ENCODE measurements around the gene CCDC169.

Gene CCDC169

DNA sequence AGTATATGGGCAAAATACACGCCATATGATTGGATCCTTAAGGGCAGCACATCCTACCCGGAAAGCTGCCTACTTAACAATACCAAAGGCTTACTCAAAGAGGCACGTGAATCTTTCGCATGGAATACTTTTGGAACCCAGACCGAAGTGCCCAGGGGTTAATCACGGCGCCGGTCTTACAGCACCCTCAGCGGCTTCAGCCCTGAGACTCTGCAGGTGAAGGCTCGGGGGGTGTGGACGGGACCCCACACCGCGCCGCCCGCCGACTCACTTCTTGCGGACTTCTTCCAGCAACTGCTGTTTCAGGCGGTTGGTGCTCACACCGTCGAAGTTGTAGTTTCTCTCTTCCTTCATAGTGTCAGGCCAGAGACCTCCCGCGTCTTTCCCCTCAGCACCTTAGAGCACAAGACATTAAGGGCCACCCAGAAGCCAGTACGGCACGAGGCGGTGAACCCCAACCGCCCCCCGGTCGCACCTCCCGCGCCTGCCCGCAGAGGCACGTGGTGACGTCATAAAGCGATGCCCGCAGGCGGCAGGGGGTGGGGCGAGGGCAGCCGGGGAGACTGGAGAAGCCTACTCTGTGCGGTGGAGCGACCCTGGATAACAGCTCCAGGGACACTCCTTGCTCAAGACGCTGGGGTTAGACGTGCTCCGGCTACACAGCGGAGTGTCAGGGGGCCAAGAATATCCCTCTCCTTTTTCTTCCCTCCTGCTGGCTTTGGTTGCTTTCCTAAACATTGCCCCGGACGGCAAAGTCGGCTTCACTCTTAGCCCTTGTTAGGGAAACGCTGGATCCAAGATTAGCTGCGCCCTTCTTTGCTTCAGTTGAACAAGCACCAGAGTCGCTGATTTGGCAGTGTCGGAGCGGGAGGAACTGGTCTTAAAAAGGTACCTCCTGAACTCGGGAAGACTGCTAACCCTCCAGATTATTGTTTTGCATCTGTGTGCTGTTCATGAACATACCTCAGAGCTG lies at the start of gene CCDC169 (continued):
- TF ChIP-seq, protein P1, sequence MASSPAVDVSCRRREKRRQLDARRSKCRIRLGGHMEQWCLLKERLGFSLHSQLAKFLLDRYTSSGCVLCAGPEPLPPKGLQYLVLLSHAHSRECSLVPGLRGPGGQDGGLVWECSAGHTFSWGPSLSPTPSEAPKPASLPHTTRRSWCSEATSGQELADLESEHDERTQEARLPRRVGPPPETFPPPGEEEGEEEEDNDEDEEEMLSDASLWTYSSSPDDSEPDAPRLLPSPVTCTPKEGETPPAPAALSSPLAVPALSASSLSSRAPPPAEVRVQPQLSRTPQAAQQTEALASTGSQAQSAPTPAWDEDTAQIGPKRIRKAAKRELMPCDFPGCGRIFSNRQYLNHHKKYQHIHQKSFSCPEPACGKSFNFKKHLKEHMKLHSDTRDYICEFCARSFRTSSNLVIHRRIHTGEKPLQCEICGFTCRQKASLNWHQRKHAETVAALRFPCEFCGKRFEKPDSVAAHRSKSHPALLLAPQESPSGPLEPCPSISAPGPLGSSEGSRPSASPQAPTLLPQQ (tag by site-specific recombination; IDR thresholded peaks at IDR 0.05), result peak; percentile 74
- TF ChIP-seq KLF8 (tag by site-specific recombination; IDR thresholded peaks at IDR 0.05) (0 out of 2 replicates have a peak, but pooled peaks have one; percentile 54), KLF16 (tag by site-specific recombination; IDR thresholded peaks at IDR 0.05) (peak; percentile 57; the same call in 1 of the 2 replicates), REPIN1 (tag by site-specific recombination; IDR thresholded peaks at IDR 0.05; ENCODE audit: low read depth) (no peak), GLIS1 (tag by site-specific recombination; IDR thresholded peaks at IDR 0.05) (peak; percentile 99), ZNF473 (tag by site-specific recombination; IDR thresholded peaks at IDR 0.05) (no peak), KLF7 (tag by site-specific recombination; IDR thresholded peaks at IDR 0.05; ENCODE audit: borderline replicate concordance) (no peak), SP3 (tag by site-specific recombination; IDR thresholded peaks at IDR 0.05) (peak; percentile 61), ZNF433 (tag by site-specific recombination; IDR thresholded peaks at IDR 0.05; ENCODE audit: low read depth) (no peak), ZNF488 (tag by site-specific recombination; IDR thresholded peaks at IDR 0.05) (no peak), ZNF398 (tag by site-specific recombination; IDR thresholded peaks at IDR 0.05) (peak; percentile 44; the same call in 1 of the 2 replicates), ZSCAN16 (tag by site-specific recombination; IDR thresholded peaks at IDR 0.05) (no peak), ZNF426 (tag by site-specific recombination; IDR thresholded peaks at IDR 0.05) (no peak), ZNF629 (tag by site-specific recombination; IDR thresholded peaks at IDR 0.05) (peak; percentile 99), ZBTB20 (tag by site-specific recombination; IDR thresholded peaks at IDR 0.05) (peak; percentile 36; the same call in 1 of the 2 replicates), ZNF223 (tag by site-specific recombination; IDR thresholded peaks at IDR 0.05) (no peak), ZBTB17 (tag by site-specific recombination; IDR thresholded peaks at IDR 0.05) (peak; percentile 92), ZBTB7A (tag by site-specific recombination; IDR thresholded peaks at IDR 0.05; ENCODE audit: low read depth) (peak; percentile 58; the same call in 1 of the 2 replicates), ZBTB21 (tag by site-specific recombination; IDR thresholded peaks at IDR 0.05) (peak; percentile 97), ZNF280D (tag by site-specific recombination; IDR thresholded peaks at IDR 0.05) (no peak), ZNF544 (tag by site-specific recombination; IDR thresholded peaks at IDR 0.05) (no peak), MYNN (tag by site-specific recombination; IDR thresholded peaks at IDR 0.05; ENCODE audit: borderline replicate concordance) (no peak)
- TF ChIP-seq, protein P2, sequence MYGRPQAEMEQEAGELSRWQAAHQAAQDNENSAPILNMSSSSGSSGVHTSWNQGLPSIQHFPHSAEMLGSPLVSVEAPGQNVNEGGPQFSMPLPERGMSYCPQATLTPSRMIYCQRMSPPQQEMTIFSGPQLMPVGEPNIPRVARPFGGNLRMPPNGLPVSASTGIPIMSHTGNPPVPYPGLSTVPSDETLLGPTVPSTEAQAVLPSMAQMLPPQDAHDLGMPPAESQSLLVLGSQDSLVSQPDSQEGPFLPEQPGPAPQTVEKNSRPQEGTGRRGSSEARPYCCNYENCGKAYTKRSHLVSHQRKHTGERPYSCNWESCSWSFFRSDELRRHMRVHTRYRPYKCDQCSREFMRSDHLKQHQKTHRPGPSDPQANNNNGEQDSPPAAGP (tag by site-specific recombination; IDR thresholded peaks at IDR 0.05), result peak; percentile 89; the same call in 1 of the 2 replicates
- TF ChIP-seq, protein P3, sequence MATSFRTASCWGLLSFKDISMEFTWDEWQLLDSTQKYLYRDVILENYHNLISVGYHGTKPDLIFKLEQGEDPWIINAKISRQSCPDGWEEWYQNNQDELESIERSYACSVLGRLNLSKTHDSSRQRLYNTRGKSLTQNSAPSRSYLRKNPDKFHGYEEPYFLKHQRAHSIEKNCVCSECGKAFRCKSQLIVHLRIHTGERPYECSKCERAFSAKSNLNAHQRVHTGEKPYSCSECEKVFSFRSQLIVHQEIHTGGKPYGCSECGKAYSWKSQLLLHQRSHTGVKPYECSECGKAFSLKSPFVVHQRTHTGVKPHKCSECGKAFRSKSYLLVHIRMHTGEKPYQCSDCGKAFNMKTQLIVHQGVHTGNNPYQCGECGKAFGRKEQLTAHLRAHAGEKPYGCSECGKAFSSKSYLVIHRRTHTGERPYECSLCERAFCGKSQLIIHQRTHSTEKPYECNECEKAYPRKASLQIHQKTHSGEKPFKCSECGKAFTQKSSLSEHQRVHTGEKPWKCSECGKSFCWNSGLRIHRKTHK (tag by site-specific recombination; IDR thresholded peaks at IDR 0.05), result no peak
- TF ChIP-seq, protein P4, sequence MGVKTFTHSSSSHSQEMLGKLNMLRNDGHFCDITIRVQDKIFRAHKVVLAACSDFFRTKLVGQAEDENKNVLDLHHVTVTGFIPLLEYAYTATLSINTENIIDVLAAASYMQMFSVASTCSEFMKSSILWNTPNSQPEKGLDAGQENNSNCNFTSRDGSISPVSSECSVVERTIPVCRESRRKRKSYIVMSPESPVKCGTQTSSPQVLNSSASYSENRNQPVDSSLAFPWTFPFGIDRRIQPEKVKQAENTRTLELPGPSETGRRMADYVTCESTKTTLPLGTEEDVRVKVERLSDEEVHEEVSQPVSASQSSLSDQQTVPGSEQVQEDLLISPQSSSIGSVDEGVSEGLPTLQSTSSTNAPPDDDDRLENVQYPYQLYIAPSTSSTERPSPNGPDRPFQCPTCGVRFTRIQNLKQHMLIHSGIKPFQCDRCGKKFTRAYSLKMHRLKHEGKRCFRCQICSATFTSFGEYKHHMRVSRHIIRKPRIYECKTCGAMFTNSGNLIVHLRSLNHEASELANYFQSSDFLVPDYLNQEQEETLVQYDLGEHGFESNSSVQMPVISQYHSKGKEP (tag by site-specific recombination; IDR thresholded peaks at IDR 0.05), result no peak
